ENCODE data around the gene DBN1. TPM values are rescaled to one million over a fixed set of nuclear protein-coding genes. Genes with fewer than 3 reads are reported as not detected.

The DBN1 gene
- total RNA-seq, 1 donor from 2014 or later: 371 TPM

GRCh38 chr5:177483994-177484901 is 10.8 kb upstream of the DBN1 start:
- Histone ChIP-seq H4K20me1 (ENCODE audit: insufficient read depth, low read length) (peaks cover 90% of the 10 kb centered on the region), H3K4me2 (ENCODE audit: low read length) (peak overlapping the region; percentile 13), H3K27me3 (ENCODE audit: insufficient read depth, low read length) (no peaks in the 10 kb centered on the region), H3K4me1 (ENCODE audit: insufficient read depth, low read length) (peaks cover 46% of the 10 kb centered on the region), H3K79me2 (ENCODE audit: insufficient read depth, low read length) (peaks cover 44% of the 10 kb centered on the region), H3K4me3 (ENCODE audit: insufficient read depth, low read depth, low read length) (no peak overlapping the region), H3K9me3 (ENCODE audit: insufficient read depth, low read depth, low read length) (no peaks in the 10 kb centered on the region), H2AFZ (ENCODE audit: low read depth, low read length) (no peak overlapping the region), H3K36me3 (ENCODE audit: insufficient read depth, low read length) (peaks cover 40% of the 10 kb centered on the region), H3K27ac (ENCODE audit: low read depth, low read length) (no peak overlapping the region), H3K9ac (ENCODE audit: low read length) (no peak overlapping the region)
- Mint-ChIP-seq H3K9me3 (ENCODE audit: unreplicated experiment) (no peaks in the 10 kb centered on the region), H3K27me3 (ENCODE audit: low read depth, unreplicated experiment) (no peaks in the 10 kb centered on the region), H3K4me1 (ENCODE audit: low read depth, unreplicated experiment) (peaks cover 54% of the 10 kb centered on the region), H3K4me3 (ENCODE audit: unreplicated experiment) (peak overlapping the region; percentile 78), H3K36me3 (ENCODE audit: low read depth, unreplicated experiment) (peaks cover 35% of the 10 kb centered on the region), H3K27ac (ENCODE audit: unreplicated experiment) (peak overlapping the region; percentile 88)
- TF ChIP-seq EZH2 (IDR thresholded peaks at IDR 0.05; ENCODE audit: insufficient read depth, low read length): no peak
- no peak for TF ChIP-seq CTCF (IDR thresholded peaks at IDR 0.05; ENCODE audit: insufficient read depth, low read depth, low read length)
- DNase-seq (ENCODE audit: low read depth) (no peak), FAIRE-seq (no peak)

GRCh38 chr5:177483042-177483441 is 9.6 kb upstream of the DBN1 start:
- Histone ChIP-seq H3K9me3 (ENCODE audit: insufficient read depth, low read depth, low read length) (no peaks in the 10 kb centered on the region), H3K4me1 (ENCODE audit: insufficient read depth, low read length) (peaks cover 42% of the 10 kb centered on the region), H3K4me2 (ENCODE audit: low read length) (no peak overlapping the region), H3K27ac (ENCODE audit: low read depth, low read length) (no peak overlapping the region), H4K20me1 (ENCODE audit: insufficient read depth, low read length) (peaks cover 84% of the 10 kb centered on the region), H2AFZ (ENCODE audit: low read depth, low read length) (no peak overlapping the region), H3K4me3 (ENCODE audit: insufficient read depth, low read depth, low read length) (no peak overlapping the region), H3K27me3 (ENCODE audit: insufficient read depth, low read length) (no peaks in the 10 kb centered on the region), H3K79me2 (ENCODE audit: insufficient read depth, low read length) (peaks cover 32% of the 10 kb centered on the region), H3K36me3 (ENCODE audit: insufficient read depth, low read length) (peaks cover 30% of the 10 kb centered on the region), H3K9ac (ENCODE audit: low read length) (no peak overlapping the region)
- Mint-ChIP-seq H3K27me3 (ENCODE audit: low read depth, unreplicated experiment) (no peaks in the 10 kb centered on the region), H3K9me3 (ENCODE audit: unreplicated experiment) (no peaks in the 10 kb centered on the region), H3K36me3 (ENCODE audit: low read depth, unreplicated experiment) (peaks cover 41% of the 10 kb centered on the region), H3K27ac (ENCODE audit: unreplicated experiment) (peak overlapping the region; percentile 94), H3K4me1 (ENCODE audit: low read depth, unreplicated experiment) (peaks cover 61% of the 10 kb centered on the region), H3K4me3 (ENCODE audit: unreplicated experiment) (peak overlapping the region; percentile 40)
- DNase-seq (ENCODE audit: low read depth) (no peak), FAIRE-seq (no peak)
- TF ChIP-seq CTCF (IDR thresholded peaks at IDR 0.05; ENCODE audit: insufficient read depth, low read depth, low read length): no peak
- TF ChIP-seq EZH2 (IDR thresholded peaks at IDR 0.05; ENCODE audit: insufficient read depth, low read length): no peak

GRCh38 chr5:177482359-177482795 is 8.9 kb upstream of the DBN1 start:
- Histone ChIP-seq H3K27me3 (ENCODE audit: insufficient read depth, low read length) (no peaks in the 10 kb centered on the region), H3K36me3 (ENCODE audit: insufficient read depth, low read length) (peaks cover 24% of the 10 kb centered on the region), H3K27ac (ENCODE audit: low read depth, low read length) (no peak overlapping the region), H3K9ac (ENCODE audit: low read length) (no peak overlapping the region), H2AFZ (ENCODE audit: low read depth, low read length) (no peak overlapping the region), H4K20me1 (ENCODE audit: insufficient read depth, low read length) (peaks cover 77% of the 10 kb centered on the region), H3K79me2 (ENCODE audit: insufficient read depth, low read length) (peaks cover 27% of the 10 kb centered on the region), H3K9me3 (ENCODE audit: insufficient read depth, low read depth, low read length) (no peaks in the 10 kb centered on the region), H3K4me1 (ENCODE audit: insufficient read depth, low read length) (peaks cover 41% of the 10 kb centered on the region), H3K4me3 (ENCODE audit: insufficient read depth, low read depth, low read length) (no peak overlapping the region), H3K4me2 (ENCODE audit: low read length) (no peak overlapping the region)
- Mint-ChIP-seq H3K4me1 (ENCODE audit: low read depth, unreplicated experiment) (peaks cover 64% of the 10 kb centered on the region), H3K36me3 (ENCODE audit: low read depth, unreplicated experiment) (peaks cover 39% of the 10 kb centered on the region), H3K27ac (ENCODE audit: unreplicated experiment) (no peak overlapping the region), H3K9me3 (ENCODE audit: unreplicated experiment) (no peaks in the 10 kb centered on the region), H3K27me3 (ENCODE audit: low read depth, unreplicated experiment) (no peaks in the 10 kb centered on the region), H3K4me3 (ENCODE audit: unreplicated experiment) (peak overlapping the region; percentile 46)
- no peak for DNase-seq (ENCODE audit: low read depth)
- no peak for FAIRE-seq
- TF ChIP-seq CTCF (IDR thresholded peaks at IDR 0.05; ENCODE audit: insufficient read depth, low read depth, low read length) (no peak), EZH2 (IDR thresholded peaks at IDR 0.05; ENCODE audit: insufficient read depth, low read length) (no peak)

Data from astrocyte (in vitro differentiated cells and primary cell).